Nephron (organoid): Measurements from ENCODE around the gene ODF2L.

ENCODE experiments used
- H3K27ac Mint-ChIP-seq, 3 experiments: 2 replicates each; pipeline ENCODE4 v1.8.0; 2020; ENCODE audit warnings: mixed read lengths in 3 of 3, mild to moderate bottlenecking in 2 of 3, moderate library complexity in 1 of 3
- H3K27me3 Mint-ChIP-seq: 2 replicates; pipeline ENCODE4 v1.8.0; 2021; ENCODE audit warnings: low read depth, mild to moderate bottlenecking, moderate library complexity, mixed read lengths
- H3K36me3 Mint-ChIP-seq: 2 replicates; pipeline ENCODE4 v1.8.0; 2020; ENCODE audit warnings: low read depth, mixed read lengths
- H3K4me1 Mint-ChIP-seq: 2 replicates; pipeline ENCODE4 v1.8.0; 2020; ENCODE audit warnings: mixed read lengths
- H3K4me3 Mint-ChIP-seq, 3 experiments: 2 replicates each; pipeline ENCODE4 v1.8.0; 2020; ENCODE audit warnings: mild to moderate bottlenecking in 3 of 3, mixed read lengths in 3 of 3, moderate library complexity in 2 of 3
- H3K9me3 Mint-ChIP-seq: 2 replicates; pipeline ENCODE4 v1.8.0; 2020; ENCODE audit warnings: mixed read lengths
- TF ChIP-seq, protein P1 (sequence below), 3 experiments: fragments of 200-600 bp; sonication (generic); IDR thresholded peaks; one replicate each; pipeline ENCODE4 v1.5.0; 2021; ENCODE audit warnings: antibody characterized with exemption in 3 of 3; ENCODE audit not compliant: unreplicated experiment in 3 of 3

The ODF2L gene

DNA sequence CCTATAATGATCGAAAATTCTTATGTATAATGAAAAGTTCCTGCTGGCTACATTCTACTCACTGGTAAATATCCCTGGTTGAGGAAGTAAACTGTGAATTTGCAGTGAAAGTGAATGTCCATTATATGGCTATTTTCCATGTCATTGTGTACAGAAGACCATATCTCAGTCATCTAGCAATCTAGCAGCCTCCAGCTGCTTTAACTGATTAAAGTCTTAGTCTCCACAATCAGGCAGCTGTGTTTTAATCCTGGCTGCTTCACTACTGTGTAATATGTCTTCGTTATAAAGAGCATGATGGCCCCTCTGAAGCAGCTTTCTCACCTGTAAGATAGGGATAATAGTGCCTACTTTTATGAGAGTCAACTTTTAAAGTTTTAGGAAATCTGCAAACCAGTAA lies 39.2 kb upstream of the ODF2L start:
- Mint-ChIP-seq H3K27me3 (peaks cover 6% of the 10 kb centered on the region), H3K4me1 (peaks cover 3% of the 10 kb centered on the region), H3K27ac (no peak overlapping the region), H3K4me3 (no peak overlapping the region), H3K9me3 (no peaks in the 10 kb centered on the region), H3K36me3 (no peaks in the 10 kb centered on the region)
- TF ChIP-seq, protein P1, sequence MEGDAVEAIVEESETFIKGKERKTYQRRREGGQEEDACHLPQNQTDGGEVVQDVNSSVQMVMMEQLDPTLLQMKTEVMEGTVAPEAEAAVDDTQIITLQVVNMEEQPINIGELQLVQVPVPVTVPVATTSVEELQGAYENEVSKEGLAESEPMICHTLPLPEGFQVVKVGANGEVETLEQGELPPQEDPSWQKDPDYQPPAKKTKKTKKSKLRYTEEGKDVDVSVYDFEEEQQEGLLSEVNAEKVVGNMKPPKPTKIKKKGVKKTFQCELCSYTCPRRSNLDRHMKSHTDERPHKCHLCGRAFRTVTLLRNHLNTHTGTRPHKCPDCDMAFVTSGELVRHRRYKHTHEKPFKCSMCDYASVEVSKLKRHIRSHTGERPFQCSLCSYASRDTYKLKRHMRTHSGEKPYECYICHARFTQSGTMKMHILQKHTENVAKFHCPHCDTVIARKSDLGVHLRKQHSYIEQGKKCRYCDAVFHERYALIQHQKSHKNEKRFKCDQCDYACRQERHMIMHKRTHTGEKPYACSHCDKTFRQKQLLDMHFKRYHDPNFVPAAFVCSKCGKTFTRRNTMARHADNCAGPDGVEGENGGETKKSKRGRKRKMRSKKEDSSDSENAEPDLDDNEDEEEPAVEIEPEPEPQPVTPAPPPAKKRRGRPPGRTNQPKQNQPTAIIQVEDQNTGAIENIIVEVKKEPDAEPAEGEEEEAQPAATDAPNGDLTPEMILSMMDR (IDR thresholded peaks at IDR 0.05; ENCODE audit: unreplicated experiment in 3 of 3): no peak

DNA sequence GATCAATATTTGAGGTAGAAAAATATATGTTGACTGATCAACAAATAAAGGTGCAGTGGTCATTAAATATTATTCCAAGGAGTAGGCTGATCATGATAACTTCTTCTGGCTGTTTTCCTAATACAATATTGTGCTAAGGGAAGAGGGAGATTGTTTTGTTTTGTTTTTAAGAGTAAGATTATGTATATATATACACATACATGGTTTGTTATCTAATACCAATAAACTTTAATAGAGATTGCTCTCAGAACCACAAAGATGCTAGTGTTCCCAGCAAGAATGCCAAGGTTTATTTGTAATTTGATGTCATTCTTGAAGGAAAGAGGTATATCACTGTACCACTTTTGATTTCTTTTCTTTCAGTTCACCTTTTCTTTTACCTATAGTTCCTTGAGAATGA lies 37.9 kb upstream of the ODF2L start:
- TF ChIP-seq, protein P1 (IDR thresholded peaks at IDR 0.05; ENCODE audit: unreplicated experiment in 3 of 3): no peak
- Mint-ChIP-seq H3K36me3 (no peaks in the 10 kb centered on the region), H3K4me1 (peaks cover 3% of the 10 kb centered on the region), H3K9me3 (no peaks in the 10 kb centered on the region), H3K27ac (no peak overlapping the region), H3K4me3 (no peak overlapping the region), H3K27me3 (peaks cover 6% of the 10 kb centered on the region)

DNA sequence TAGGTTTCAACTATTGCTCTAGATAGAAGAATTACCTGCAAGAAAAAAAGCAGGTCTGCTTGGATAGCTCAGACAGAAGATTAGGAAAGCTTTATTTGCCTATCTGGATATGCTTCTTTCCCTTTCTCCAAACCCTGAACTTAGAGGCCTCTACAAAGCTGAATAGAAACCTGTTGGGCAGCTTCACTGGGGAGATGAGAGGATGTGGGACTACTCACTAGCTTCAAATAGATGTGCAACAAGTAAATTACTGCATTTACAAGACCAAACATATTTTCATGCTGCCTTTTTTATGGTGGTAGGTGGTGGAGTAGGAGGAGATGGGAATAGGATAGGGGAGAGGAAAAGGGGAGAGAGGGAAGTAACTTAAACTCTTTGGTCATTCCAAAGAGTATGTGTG lies 34.3 kb upstream of the ODF2L start:
- Mint-ChIP-seq H3K36me3 (no peaks in the 10 kb centered on the region), H3K9me3 (no peaks in the 10 kb centered on the region), H3K4me1 (no peaks in the 10 kb centered on the region), H3K4me3 (no peak overlapping the region), H3K27me3 (no peaks in the 10 kb centered on the region), H3K27ac (no peak overlapping the region)
- TF ChIP-seq, protein P1 (IDR thresholded peaks at IDR 0.05; ENCODE audit: unreplicated experiment in 3 of 3): no peak

DNA sequence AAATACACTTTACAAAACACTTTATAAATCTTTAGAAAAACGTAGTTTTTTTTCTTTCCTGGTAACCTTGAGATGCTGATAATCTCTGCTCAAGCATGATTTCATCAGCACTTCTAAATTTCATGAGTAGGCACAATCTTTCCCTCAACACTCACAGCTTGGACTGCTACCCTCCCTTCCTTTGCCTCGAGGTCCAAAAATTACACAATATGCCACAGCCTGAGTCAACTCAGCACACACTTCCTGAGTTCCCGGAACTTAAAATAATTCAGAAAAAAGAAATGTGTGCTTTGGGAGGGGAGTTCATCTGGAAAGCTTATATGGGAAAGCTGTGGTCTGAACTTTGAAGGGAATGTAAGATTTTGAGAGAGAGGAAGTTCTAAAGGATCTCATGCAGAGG lies 33.7 kb upstream of the ODF2L start:
- Mint-ChIP-seq H3K4me1 (no peaks in the 10 kb centered on the region), H3K4me3 (no peak overlapping the region), H3K9me3 (no peaks in the 10 kb centered on the region), H3K27me3 (no peaks in the 10 kb centered on the region), H3K36me3 (no peaks in the 10 kb centered on the region), H3K27ac (no peak overlapping the region)
- TF ChIP-seq, protein P1 (IDR thresholded peaks at IDR 0.05; ENCODE audit: unreplicated experiment in 3 of 3): no peak

DNA sequence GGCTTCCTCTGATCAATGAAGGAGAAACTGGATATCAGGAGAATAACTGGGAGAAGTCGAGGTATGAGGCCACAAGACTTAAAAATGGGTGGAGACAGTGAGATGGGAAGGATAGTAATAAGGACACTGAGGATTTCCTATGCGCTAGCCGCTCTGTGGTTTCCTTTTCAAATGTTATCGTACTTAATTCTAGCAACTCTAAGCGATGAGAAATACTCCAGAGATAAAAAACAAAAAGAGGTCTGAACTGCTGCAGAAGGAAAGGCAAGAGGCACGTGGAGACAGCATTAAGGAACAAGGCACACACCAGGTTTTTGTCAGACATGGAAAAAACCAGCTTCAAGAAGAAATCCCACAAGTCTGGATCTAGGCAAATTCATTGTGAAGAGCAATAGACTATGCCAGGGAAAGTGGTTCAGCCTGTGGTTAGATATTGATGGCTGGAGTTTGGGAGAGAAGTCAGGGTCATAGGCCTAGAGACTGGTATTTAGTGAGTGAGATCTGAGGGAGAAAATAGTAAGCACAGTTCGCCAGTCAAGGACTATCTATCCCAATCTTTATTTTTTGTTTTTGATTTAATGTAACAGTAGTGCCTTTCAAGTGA lies 33.1 kb upstream of the ODF2L start:
- Mint-ChIP-seq H3K36me3 (no peaks in the 10 kb centered on the region), H3K27ac (no peak overlapping the region), H3K4me3 (no peak overlapping the region), H3K4me1 (no peaks in the 10 kb centered on the region), H3K27me3 (no peaks in the 10 kb centered on the region), H3K9me3 (no peaks in the 10 kb centered on the region)
- TF ChIP-seq, protein P1 (IDR thresholded peaks at IDR 0.05; ENCODE audit: unreplicated experiment in 3 of 3): no peak

DNA sequence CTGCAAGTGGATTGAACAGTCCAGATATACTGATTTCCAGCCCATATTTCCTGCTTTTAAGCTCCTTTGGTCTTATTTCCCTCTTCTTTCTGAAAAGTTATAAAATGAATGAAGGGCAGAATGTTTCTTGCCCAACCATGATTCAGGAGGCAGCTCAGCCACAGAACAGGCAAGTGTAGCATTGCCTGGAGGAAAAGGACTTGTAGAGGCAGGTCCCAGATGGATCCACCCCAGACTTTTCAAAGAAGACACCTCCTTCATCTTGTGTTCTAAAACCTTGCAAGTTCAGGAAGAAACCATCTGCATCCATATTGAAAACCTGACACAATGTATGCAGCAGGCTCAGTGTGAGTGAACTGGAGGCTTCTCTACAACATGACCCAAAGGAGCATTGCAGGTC lies 27.8 kb upstream of the ODF2L start, which contains the start of gene CLCA2:
CLCA2 (plus strand) TSS at position 299 of the 400 bp plus-strand sequence; CDS start at position 376, 77 bp downstream.
- TF ChIP-seq, protein P1 (IDR thresholded peaks at IDR 0.05; ENCODE audit: unreplicated experiment in 3 of 3): no peak
- no peak within 1 kb of the TSS for H3K27ac Mint-ChIP-seq
- H3K9me3 Mint-ChIP-seq: no peaks in the 10 kb centered on the region

More for the DNA sequence above, 27.8 kb upstream of the ODF2L start, which contains the start of gene CLCA2:
- Mint-ChIP-seq H3K4me3 (no peak within 1 kb of the TSS), H3K36me3 (no peaks in the 10 kb centered on the region), H3K27me3 (peaks cover 3% of the 10 kb centered on the region), H3K4me1 (no peaks in the 10 kb centered on the region)
